22Rv1 (cell line): ENCODE measurements around the gene RNGTT.

Experiments
- CTCF ChIP-seq: fragments of 450-650 bp; IDR thresholded peaks from 2 replicates; pipeline ENCODE4 v1.5.1; 2017; ENCODE audit warnings: mild to moderate bottlenecking
- ZFX ChIP-seq: fragments of 450-650 bp; IDR thresholded peaks from 2 replicates; pipeline ENCODE4 v1.6.1; 2017; ENCODE audit warnings: antibody characterized with exemption, borderline replicate concordance

- TF ChIP-seq CTCF (no peak), ZFX (no peak)
Measured at GRCh38 chr6:88663801-88664200, 299.6 kb downstream of the RNGTT start.
